Daoy (cell line): ENCODE results near the gene ARL10. TPM values are rescaled to one million over a fixed set of nuclear protein-coding genes. Genes with fewer than 3 reads are reported as not detected.

Experiments
- DNase-seq: peaks from one replicate; pipeline ENCODE4 v3.0.0-alpha.2; 2015; ENCODE audit warnings: low read depth
- total RNA-seq: library from RNA; depleted of rRNA; stranded (reverse); fragments of >200 nt; shearing (Covaris generic); gene quantifications from 2 replicates; pipeline ENCODE4 v1.2.3, GENCODE V29; 2014

Gene ARL10
- total RNA-seq, 1 experiment from 2014 or later = 1.6 TPM

DNA sequence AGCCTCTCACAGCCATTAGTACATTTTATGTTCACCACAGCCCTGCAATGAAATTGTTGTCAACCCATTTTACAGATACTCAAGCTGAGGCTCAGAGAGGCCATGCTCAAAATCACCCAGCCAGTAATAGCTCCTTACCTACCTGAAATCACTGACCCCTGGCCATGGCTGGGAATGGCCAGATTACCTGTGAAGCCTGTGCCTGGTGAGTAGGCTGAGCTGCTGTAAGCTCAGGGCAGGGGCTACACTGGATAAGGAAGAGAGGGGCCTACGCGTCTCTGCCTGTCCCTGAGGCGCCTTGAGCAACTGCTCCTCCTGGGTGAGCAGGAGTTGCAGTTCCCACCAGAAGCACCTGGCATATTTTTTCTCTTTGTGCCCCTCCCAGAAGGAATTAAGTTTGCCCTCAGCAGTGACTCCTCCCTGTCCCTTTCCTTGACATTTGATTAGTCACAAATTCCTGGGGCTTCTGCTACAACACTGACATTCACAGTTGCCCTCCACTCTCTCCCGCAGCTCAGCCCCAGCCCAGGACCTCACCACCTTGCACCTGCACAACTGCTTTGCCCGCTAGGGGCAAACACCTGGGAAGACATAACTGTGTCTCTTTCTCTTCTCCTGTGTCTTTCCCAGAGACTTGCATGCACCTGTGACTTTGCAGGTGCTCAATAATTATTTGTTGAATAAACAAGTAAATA lies 45.3 kb downstream of the ARL10 start:
- no peak for DNase-seq

DNA sequence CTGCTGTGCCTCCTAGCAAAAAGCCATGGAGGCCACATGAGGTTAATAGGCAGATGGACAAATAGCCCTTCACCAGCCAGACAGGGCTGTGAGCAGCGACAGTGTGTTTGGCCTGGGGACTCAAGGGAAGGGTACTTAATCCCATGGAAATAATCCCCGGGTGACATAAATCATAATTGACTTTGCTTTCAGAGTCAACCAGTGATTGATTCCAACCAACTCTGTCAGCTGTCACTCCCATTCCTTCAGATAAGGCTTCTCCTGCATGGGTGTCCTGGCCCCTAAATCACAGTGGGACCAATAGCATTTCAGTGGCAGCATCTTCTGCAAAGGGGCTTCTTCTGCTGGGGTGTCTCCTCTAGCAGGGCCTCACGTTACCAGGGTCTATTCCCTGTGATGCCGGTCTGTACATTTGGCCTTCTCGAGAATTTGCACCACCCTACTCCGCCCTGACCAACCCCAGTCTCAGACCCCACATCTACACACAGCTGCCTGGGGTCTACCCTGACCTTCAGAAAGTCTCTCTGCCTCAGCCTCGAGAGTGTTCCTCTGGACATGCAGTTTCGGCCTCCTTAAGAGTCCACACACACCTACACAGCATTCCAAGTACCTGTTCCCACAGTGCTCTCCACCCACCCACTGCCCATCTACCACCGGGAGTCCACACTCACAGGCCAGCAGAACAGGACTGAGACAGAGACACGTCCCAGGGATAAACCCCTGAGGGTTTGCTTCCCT lies 47.4 kb downstream of the ARL10 start:
- DNase-seq = no peak

- no peak for DNase-seq
Observed at GRCh38 chr5:176413255-176413565, 47.9 kb downstream of the ARL10 start.

DNA sequence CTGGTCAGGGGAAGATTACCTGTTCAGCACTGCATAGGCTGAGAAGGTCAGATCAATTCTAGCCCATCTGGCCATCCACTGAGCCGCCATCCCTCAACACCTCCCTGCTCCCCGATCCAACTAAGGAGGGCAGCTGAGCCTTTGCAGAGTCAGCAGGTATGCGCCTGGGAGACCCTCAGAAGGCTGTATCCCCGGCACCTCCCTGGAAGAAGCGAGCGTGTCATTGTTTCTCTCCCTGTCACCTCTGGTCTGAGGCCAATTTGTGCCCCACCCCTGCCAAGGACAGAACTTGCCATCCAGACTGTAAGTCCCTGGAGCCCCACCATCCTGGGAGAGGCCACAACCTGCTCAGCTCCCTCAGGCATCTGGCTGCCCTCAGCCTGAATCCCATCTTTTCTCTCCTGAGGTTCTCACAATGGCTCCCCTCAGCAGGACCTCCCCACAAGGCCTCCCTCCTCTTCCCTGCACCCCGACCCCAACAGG lies 48.5 kb downstream of the ARL10 start:
- DNase-seq = no peak

GRCh38 chr5:176414704-176415103 lies 49.4 kb downstream of the ARL10 start:
- no peak for DNase-seq

- DNase-seq = no peak
Observed at GRCh38 chr5:176415240-176415951, 50.1 kb downstream of the ARL10 start.

DNA sequence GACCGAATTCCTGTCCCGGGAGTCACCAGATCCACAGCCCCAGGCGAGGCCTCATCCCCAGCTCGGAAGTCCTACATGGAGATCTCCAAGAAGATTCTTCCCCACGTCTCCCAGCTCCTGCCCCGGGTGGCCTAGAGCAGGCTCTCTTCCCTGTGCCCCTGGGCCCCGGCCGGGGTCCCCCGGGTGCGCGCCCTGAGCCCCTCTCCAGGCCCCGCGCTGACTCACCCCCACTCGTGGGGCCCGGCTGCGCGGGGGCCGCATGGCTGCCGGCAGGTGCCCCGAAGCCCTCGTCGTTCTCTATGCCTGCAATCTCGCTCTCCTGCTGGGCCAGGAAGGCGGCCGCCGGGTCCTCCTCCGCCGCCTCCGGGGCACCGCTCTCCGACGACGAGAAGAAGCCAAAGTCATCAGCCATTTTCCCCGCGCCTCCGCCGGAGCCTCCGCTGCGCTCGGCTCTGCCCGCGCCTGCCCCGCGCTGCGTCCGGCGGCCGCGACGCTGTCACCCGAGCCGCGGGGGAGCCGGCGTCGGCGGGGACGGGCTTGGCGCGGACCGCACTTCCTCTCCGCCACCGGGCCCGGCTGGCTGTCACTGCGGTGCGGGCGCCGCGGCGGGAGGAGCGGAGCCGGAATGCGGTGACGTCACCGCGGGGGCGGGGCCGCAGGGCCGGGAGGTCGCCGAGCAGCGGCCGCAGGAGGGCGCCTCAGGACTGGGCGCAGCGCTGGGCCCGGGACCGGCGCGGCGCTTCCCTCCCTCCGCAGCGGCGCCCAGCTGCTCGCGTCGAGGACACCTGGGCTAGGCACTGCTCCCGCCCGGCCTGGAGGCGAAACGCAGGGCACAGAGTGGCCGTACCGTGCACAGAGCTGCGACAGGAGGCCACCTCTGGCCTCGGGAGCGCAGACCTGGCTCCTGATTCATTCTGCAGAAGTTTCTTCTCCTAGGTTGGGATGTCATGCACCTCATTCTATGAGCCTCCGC lies 51.0 kb downstream of the ARL10 start, which contains the start of gene CLTB:
Gene CLTB (minus strand): TSS at position 588 of the 973 bp plus-strand sequence. CDS start 176 bp downstream, at position 412.
- DNase-seq = peak; percentile 95

DNA sequence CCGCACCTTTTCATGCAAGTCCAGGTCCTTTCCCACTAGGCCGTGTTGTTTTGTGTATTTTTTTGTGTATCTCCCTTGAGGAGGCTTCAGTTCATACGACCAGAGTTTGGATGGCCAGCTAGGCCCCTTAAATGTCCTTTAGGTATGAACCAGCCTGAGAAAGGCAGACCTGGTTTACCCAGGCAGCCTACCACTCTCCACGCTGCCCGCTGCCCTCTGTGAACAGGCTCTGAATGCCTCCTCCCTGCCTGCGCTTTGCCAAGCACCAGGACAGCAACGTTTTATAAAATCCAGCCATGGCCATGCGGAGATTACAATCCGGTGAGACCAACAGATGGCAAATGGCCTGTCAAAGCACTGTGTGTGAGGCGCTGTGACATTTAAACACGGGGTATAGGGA lies 51.7 kb downstream of the ARL10 start:
- no peak for DNase-seq

DNA sequence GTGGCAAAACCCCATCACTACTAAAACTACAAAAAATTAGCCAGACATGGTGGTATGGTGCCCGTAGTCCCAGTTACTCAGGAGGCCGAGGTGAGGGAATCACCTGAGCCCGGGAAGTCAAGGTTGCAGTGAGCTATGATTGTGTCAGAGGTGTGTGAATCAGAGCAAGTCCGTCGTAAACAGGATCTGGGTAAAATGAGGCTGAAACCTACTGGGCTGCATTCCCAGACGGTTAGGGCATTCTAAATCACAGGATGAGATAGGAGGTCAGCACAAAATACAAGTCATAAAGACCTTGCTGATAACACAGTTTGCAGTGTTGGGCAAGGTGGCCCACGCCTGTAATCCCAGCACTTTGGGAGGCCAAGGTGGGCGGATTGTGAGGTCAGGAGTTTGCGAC lies 53.0 kb downstream of the ARL10 start:
- DNase-seq = peak; percentile 36

DNA sequence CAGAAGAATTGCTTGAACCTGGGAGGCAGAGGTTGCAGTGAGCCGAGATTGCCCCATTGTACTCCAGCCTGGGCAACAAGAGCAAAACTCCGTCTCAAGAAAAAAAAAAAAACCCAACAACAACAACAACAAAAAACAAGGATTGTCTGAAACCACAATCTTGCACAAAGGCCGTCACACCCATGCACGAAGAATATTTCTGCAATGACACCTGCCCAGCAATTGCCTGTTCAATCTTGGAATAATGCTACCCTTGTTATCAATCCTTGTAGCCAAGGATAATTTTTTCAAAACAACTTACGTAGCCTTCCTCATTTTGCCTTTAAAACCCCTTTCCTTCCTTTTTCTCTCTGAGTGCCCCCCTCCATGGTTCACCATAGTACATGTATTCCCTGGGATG lies 54.8 kb downstream of the ARL10 start:
- DNase-seq = no peak

- no peak for DNase-seq
Observed at GRCh38 chr5:176420972-176421544, 55.8 kb downstream of the ARL10 start.

GRCh38 chr5:176424181-176424580 lies 58.9 kb downstream of the ARL10 start:
- no peak for DNase-seq

DNA sequence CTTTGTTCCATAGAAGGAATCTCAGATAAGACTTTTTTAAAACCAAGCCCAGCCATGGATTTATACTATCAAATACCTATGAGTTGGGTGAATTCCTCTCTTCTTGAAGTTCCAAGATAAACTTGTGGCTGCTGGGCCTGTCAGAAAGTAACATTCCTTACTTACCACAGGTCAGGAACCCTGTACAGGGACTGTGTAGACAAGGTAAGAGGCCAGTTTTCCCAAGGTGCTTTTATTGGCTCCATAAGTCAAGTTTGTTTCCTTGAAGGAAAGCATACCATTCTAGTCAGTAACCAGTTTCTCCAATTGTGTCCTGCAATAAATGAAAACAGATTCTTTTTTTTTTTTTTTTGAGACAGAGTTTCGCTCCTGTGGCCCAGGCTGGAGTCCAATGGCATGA lies 59.9 kb downstream of the ARL10 start:
- DNase-seq = no peak

- no peak for DNase-seq
Observed at GRCh38 chr5:176425791-176426190, 60.5 kb downstream of the ARL10 start.

DNA sequence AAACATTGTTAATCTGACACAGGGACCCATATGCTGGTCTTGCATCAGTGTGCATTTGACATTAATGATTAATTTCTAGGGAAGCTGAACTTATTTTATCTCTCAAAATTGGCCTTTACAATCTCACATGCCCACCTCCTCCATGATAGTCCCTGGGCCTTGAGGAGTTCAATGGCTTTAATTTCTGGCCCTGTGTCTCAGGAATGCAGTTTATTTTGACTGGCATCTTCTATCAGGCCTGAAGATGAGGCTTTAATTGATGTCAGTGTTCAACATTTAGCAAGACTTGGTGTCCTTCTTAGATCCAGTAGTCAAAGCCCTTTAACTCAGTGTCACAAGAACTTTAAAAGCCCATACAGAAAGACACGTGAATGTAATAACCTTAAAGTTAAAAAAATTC lies 61.6 kb downstream of the ARL10 start:
- no peak for DNase-seq

DNA sequence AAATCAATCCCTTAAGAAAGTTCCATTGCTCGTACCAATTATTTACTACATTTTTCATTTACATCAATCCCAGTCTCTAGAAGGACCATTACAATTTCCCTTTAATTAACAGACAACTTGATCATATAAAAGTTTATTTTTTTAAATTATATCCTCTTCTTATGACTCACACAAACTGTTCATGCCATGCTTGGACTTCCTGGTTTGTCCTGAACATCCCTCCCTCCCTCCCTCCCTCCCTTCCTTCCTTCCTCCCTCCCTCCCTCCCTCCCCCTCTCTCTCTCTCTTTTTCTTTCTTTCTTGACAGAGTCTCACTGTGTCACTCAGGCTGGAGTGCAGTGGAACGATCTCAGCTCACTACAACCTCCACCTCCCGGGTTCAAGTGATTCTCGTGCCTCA lies 62.7 kb downstream of the ARL10 start:
- no peak for DNase-seq

GRCh38 chr5:176429972-176430371 lies 64.7 kb downstream of the ARL10 start:
- no peak for DNase-seq
